CD14-positive monocyte (primary cell): ENCODE results near the gene CDK18. TPM values are rescaled to one million over a fixed set of nuclear protein-coding genes. Genes with fewer than 3 reads are reported as not detected.

Source experiments
- DNase-seq, 3 donors: peaks; one replicate each; pipeline ENCODE4 v3.0.0-alpha.2; 2011 to 2022
- H2AFZ ChIP-seq: 2 replicates; pipeline ENCODE4 v1.6.0; 2012; ENCODE audit warnings: mild to moderate bottlenecking, low read depth, low read length, inconsistent platforms; ENCODE audit not compliant: insufficient read depth, poor library complexity, severe bottlenecking
- H3K27ac ChIP-seq, 2 donors: 1 replicate in 1 of 2; 2 replicates in 1 of 2; pipeline ENCODE4 v1.5.1; 2012 to 2013; ENCODE audit warnings: low read length in 2 of 2, control low read depth in 1 of 2, inconsistent platforms in 1 of 2, low read depth in 1 of 2, mild to moderate bottlenecking in 1 of 2
- H3K27me3 ChIP-seq, 2 donors: one replicate each; pipeline versions ENCODE4 v1.6.0 to v1.6.1; 2011 to 2013; ENCODE audit warnings: low read length in 2 of 2; ENCODE audit not compliant: control insufficient read depth in 2 of 2, insufficient read depth in 2 of 2
- H3K36me3 ChIP-seq, 2 donors: replicated peaks in 1 of 2; 1 replicate in 1 of 2; 2 replicates in 1 of 2; pipeline versions ENCODE4 v1.5.1 to v1.6.1; 2012 to 2013; ENCODE audit warnings: low read length in 2 of 2, control low read depth in 1 of 2, inconsistent platforms in 1 of 2, mild to moderate bottlenecking in 1 of 2; ENCODE audit not compliant: insufficient read depth in 2 of 2, control insufficient read depth in 1 of 2
- H3K4me1 ChIP-seq, 2 donors: 1 replicate in 1 of 2; 2 replicates in 1 of 2; pipeline versions ENCODE4 v1.5.1 to v1.6.1; 2012 to 2013; ENCODE audit warnings: low read length in 2 of 2, control low read depth in 1 of 2, inconsistent platforms in 1 of 2, mild to moderate bottlenecking in 1 of 2, moderate library complexity in 1 of 2; ENCODE audit not compliant: insufficient read depth in 2 of 2, control insufficient read depth in 1 of 2
- H3K4me2 ChIP-seq: replicated peaks from 2 replicates; pipeline ENCODE3; 2012; ENCODE audit warnings: low read length, moderate library complexity, mild to moderate bottlenecking; ENCODE audit not compliant: poor library complexity, severe bottlenecking; ENCODE audit errors: extremely low read depth
- H3K4me3 ChIP-seq, 3 experiments: fragments of 200-600 bp in 1 of 3; sonication (generic) in 1 of 3; replicated peaks in 1 of 3; 1 replicate in 2 of 3; 2 replicates in 1 of 3; pipeline ENCODE4 v1.5.1; 2011 to 2013; ENCODE audit warnings: low read length in 3 of 3, mild to moderate bottlenecking in 3 of 3, control low read depth in 2 of 3, low read depth in 2 of 3, inconsistent platforms in 1 of 3, moderate library complexity in 1 of 3
- H3K79me2 ChIP-seq: 2 replicates; pipeline ENCODE4 v1.6.0; 2012; ENCODE audit warnings: mild to moderate bottlenecking, control low read depth, inconsistent platforms, low read length, moderate library complexity; ENCODE audit not compliant: insufficient read depth
- H3K9ac ChIP-seq: 2 replicates; pipeline ENCODE4 v1.6.0; 2017; ENCODE audit warnings: low read length, mild to moderate bottlenecking; ENCODE audit not compliant: insufficient read depth, poor library complexity, severe bottlenecking
- H3K9me3 ChIP-seq, 2 donors: replicated peaks in 1 of 2; 1 replicate in 1 of 2; 2 replicates in 1 of 2; pipeline versions ENCODE4 v1.5.1 to v1.6.1; 2012 to 2013; ENCODE audit warnings: low read length in 2 of 2, control low read depth in 1 of 2; ENCODE audit not compliant: control insufficient read depth in 1 of 2, insufficient read depth in 1 of 2
- H4K20me1 ChIP-seq: 2 replicates; pipeline ENCODE4 v1.6.0; 2012; ENCODE audit warnings: mild to moderate bottlenecking, low read length, control low read depth, moderate library complexity; ENCODE audit not compliant: insufficient read depth
- H3K27ac Mint-ChIP-seq, 7 donors: one replicate each; pipeline ENCODE4 v1.8.0; 2020; ENCODE audit warnings: mild to moderate bottlenecking in 7 of 7, mixed read lengths in 7 of 7, moderate library complexity in 6 of 7, inconsistent platforms in 2 of 7
- H3K27me3 Mint-ChIP-seq, 3 donors: one replicate each; pipeline ENCODE4 v1.8.0; 2021 to 2022; ENCODE audit warnings: low read depth in 3 of 3, mild to moderate bottlenecking in 3 of 3, mixed read lengths in 3 of 3, moderate library complexity in 3 of 3, inconsistent platforms in 1 of 3
- H3K36me3 Mint-ChIP-seq, 2 donors: one replicate each; pipeline ENCODE4 v1.8.0; 2020; ENCODE audit warnings: mixed read lengths in 2 of 2, inconsistent platforms in 1 of 2, mild to moderate bottlenecking in 1 of 2
- H3K4me1 Mint-ChIP-seq: one replicate; pipeline ENCODE4 v1.8.0; 2020; ENCODE audit warnings: mild to moderate bottlenecking, mixed read lengths
- H3K4me3 Mint-ChIP-seq, 2 donors: one replicate each; pipeline ENCODE4 v1.8.0; 2020; ENCODE audit warnings: mild to moderate bottlenecking in 2 of 2, mixed read lengths in 2 of 2, moderate library complexity in 1 of 2
- H3K9me3 Mint-ChIP-seq, 7 donors: one replicate each; pipeline ENCODE4 v1.8.0; 2020 to 2022; ENCODE audit warnings: mixed read lengths in 7 of 7, mild to moderate bottlenecking in 6 of 7, moderate library complexity in 6 of 7, inconsistent platforms in 2 of 7
- CTCF ChIP-seq: fragments of 200-600 bp; IDR thresholded peaks from one replicate; pipeline ENCODE4 v1.8.0; 2022; ENCODE audit warnings: antibody characterized with exemption, mild to moderate bottlenecking
- WGBS: methylation state at CpG from one replicate; pipeline ENCODE4 v1.1.5; 2013; ENCODE audit warnings: missing lambda C conversion rate; ENCODE audit not compliant: insufficient coverage; 5-methylcytosine and 5-hydroxymethylcytosine counted together
- intact Hi-C, 2 donors: fragments of 100-400 bp; cut with micrococcal nuclease; formaldehyde crosslinking; loops; one replicate each; pipeline versions ENCODE4 v1.15.0 to v1.15.1; 2023
- polyA plus RNA-seq, 3 donors: library from polyadenylated mRNA; depleted of rRNA in 1 of 3; unstranded in 2 of 3; stranded (reverse) in 1 of 3; fragments of 300-500 nt in 2 of 3; fragments of >200 nt in 1 of 3; fragmentation: Illumina TruSeq in 2 of 3; gene quantifications; 1 replicate in 2 of 3; 2 replicates in 1 of 3; pipeline ENCODE4 v1.2.3, GENCODE V29; 2012 to 2021

CDK18 gene
- polyA plus RNA-seq, 3 donors: 0.48 to 4.4 (median 0.66) TPM

DNA sequence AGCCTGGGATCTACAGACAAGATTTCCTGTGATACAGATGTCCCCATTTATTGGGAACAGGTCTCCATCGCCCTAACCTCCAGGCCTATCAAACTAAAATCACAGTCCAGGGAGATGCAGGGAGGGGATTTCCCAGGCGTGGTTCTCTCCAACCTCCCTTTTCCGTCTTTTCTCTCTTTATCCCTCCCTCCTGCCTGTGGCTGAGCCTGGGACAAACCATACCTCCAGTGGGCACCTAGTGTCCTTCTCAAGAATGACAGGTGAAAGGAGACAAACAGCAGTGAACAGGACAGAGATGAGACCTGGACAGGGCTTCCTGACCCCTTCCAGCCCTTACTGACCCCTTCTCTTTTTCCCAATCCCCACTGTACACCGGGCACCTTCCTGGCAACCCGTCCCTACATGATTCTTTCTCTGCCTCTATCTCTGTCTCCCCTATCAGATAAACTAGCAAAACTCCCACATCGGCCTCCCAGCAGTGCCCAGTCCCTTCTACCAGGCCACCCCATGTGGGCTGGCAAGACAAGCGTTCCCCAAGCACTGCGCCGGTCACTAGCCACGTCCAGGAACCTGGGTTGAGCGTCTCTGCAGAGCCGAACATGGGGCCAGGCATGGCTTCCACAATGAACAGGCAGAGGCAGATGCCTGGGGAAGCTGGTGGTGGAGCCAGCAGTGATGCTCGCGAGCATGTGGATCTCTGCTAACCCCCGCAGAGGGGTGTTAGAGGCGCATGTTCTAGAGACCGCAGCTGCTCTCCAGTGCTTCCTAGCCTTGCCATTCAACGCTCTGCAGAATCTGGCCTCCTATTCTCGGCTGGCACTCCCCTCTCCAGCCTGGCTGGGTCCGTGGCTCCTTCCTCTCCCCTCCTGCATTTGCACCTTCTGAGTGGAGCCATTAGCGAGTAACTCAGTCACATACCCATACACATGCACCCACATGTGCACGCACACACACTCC is 72.6 kb downstream of the CDK18 start:
- no peak overlapping the region for H3K27ac ChIP-seq
- peaks cover 21 to 42% (median 21%) of the 10 kb centered on the region in 3 donors for H3K27me3 Mint-ChIP-seq
- H3K36me3 ChIP-seq: no peaks in the 10 kb centered on the region
- no peaks in the 10 kb centered on the region for H3K79me2 ChIP-seq
- peaks cover 0 to 4% (median 0%) of the 10 kb centered on the region in 7 donors for H3K9me3 Mint-ChIP-seq
- H3K4me1 Mint-ChIP-seq: no peaks in the 10 kb centered on the region
- intact Hi-C loops: no loop called here
- no peaks in the 10 kb centered on the region for H4K20me1 ChIP-seq
- no peak overlapping the region for H3K4me3 ChIP-seq
- H3K27me3 ChIP-seq: peaks cover 0 to 5% of the 10 kb centered on the region in 2 donors
- no peak overlapping the region for H3K9ac ChIP-seq
- peak overlapping the region in 1 of 2 donors; percentile 31 for H3K4me3 Mint-ChIP-seq
- no peak overlapping the region for H2AFZ ChIP-seq
- H3K4me1 ChIP-seq: no peaks in the 10 kb centered on the region
- TF ChIP-seq CTCF: no peak
- no peak for DNase-seq
- WGBS: 87% methylated on average over 17 of the region's 22 CpGs
- no peaks in the 10 kb centered on the region for H3K36me3 Mint-ChIP-seq
- no peak overlapping the region for H3K27ac Mint-ChIP-seq
- H3K4me2 ChIP-seq: no peak overlapping the region
- H3K9me3 ChIP-seq: no peaks in the 10 kb centered on the region

GRCh38 chr1:205577874-205578658 is 73.6 kb downstream of the CDK18 start:
- 91% methylated on average over 8 of the region's 13 CpGs for WGBS
- Histone ChIP-seq H3K9me3 (no peaks in the 10 kb centered on the region), H4K20me1 (no peaks in the 10 kb centered on the region), H3K27me3 (no peaks in the 10 kb centered on the region), H3K36me3 (no peaks in the 10 kb centered on the region), H3K4me1 (no peaks in the 10 kb centered on the region), H3K4me3 (no peak overlapping the region), H3K27ac (no peak overlapping the region), H2AFZ (no peak overlapping the region), H3K4me2 (no peak overlapping the region), H3K79me2 (no peaks in the 10 kb centered on the region), H3K9ac (no peak overlapping the region)
- no peaks in the 10 kb centered on the region for H3K4me1 Mint-ChIP-seq
- no peaks in the 10 kb centered on the region for H3K9me3 Mint-ChIP-seq
- peaks cover 16 to 40% (median 16%) of the 10 kb centered on the region in 3 donors for H3K27me3 Mint-ChIP-seq
- no peaks in the 10 kb centered on the region for H3K36me3 Mint-ChIP-seq
- no peak for DNase-seq
- no peak overlapping the region for H3K4me3 Mint-ChIP-seq
- TF ChIP-seq CTCF: no peak
- intact Hi-C loops: no loop called here
- no peak overlapping the region for H3K27ac Mint-ChIP-seq
